Body of pancreas (tissue), 4 donors: ENCODE data around the gene RFT1. TPM values are rescaled to one million over a fixed set of nuclear protein-coding genes. Genes with fewer than 3 reads are reported as not detected.

Experiments
- ATAC-seq: fragments of 150-250 bp; one replicate; pipeline ENCODE4 v1.9.1; 2016
- DNase-seq, 4 donors: peaks; one replicate each; pipeline ENCODE4 v3.0.0-alpha.2; 2019
- H3K27ac ChIP-seq, 4 donors: fragments of 200-600 bp; sonication (generic); 1 replicate in 3 of 4; 2 replicates in 1 of 4; pipeline versions ENCODE4 v1.5.1 to v1.6.1; 2016 to 2019; ENCODE audit warnings: mild to moderate bottlenecking in 1 of 4, mixed read lengths in 1 of 4, moderate library complexity in 1 of 4
- H3K27me3 ChIP-seq, 2 donors: fragments of 200-600 bp; sonication (generic); one replicate each; pipeline ENCODE4 v1.6.0; 2016; ENCODE audit warnings: mild to moderate bottlenecking in 1 of 2
- H3K36me3 ChIP-seq, 2 donors: fragments of 200-600 bp; sonication (generic); replicated peaks in 1 of 2; 2 replicates each; pipeline ENCODE4 v1.5.1; 2016; ENCODE audit warnings: low read depth in 2 of 2; ENCODE audit not compliant: insufficient read depth in 1 of 2
- H3K4me1 ChIP-seq: fragments of 200-600 bp; sonication (generic); one replicate; pipeline ENCODE4 v1.6.0; 2016
- H3K4me3 ChIP-seq, 2 donors: fragments of 200-600 bp; sonication (generic); 1 replicate in 1 of 2; 2 replicates in 1 of 2; pipeline ENCODE4 v1.5.1; 2016 to 2019
- H3K9me3 ChIP-seq, 3 donors: fragments of 200-600 bp; sonication (generic); 1 replicate in 2 of 3; 2 replicates in 1 of 3; pipeline ENCODE4 v1.5.1; 2016
- CTCF ChIP-seq, 7 experiments: fragments of 450-650 bp in 4 of 7; fragments of 200-600 bp in 3 of 7; sonication (generic) in 3 of 7; IDR thresholded peaks; one replicate each; pipeline ENCODE4 v1.5.1; 2016 to 2019; ENCODE audit warnings: antibody characterized with exemption in 7 of 7
- POLR2A ChIP-seq, 3 donors: fragments of 450-650 bp; IDR thresholded peaks; one replicate each; pipeline ENCODE4 v1.6.1; 2016; ENCODE audit warnings: antibody characterized with exemption in 3 of 3, mild to moderate bottlenecking in 2 of 3
- WGBS, 2 donors: methylation state at CpG; one replicate each; pipeline ENCODE4 v1.1.5; 2017; 5-methylcytosine and 5-hydroxymethylcytosine counted together
- intact Hi-C: fragments of 100-400 bp; cut with DNase I; formaldehyde crosslinking; loops from one replicate; pipeline ENCODE4 v1.15.1; 2023
- total RNA-seq, 2 donors: library from RNA; depleted of rRNA; stranded (reverse); fragments of >200 nt; gene quantifications; one replicate each; pipeline ENCODE4 v1.1.0, GENCODE V29; 2016

Gene RFT1
- total RNA-seq, 2 donors from 2014 or later = 10.6 to 19.8 TPM

GRCh38 chr3:53085476-53085875 is 44.8 kb downstream of the RFT1 start:
- no peak for ATAC-seq
- TF ChIP-seq CTCF (IDR thresholded peaks at IDR 0.05) = no peak
- no peak for TF ChIP-seq POLR2A (IDR thresholded peaks at IDR 0.05)
- WGBS, 2 donors = 76 to 81% methylated on average over 10 of the region's 10 CpGs
- H3K36me3 ChIP-seq = no peaks in the 10 kb centered on the region
- H3K27ac ChIP-seq = peak overlapping the region in 2 of 4 donors; percentile 57 to 60
- H3K9me3 ChIP-seq = no peaks in the 10 kb centered on the region
- H3K27me3 ChIP-seq = no peaks in the 10 kb centered on the region
- DNase-seq = no peak
- intact Hi-C loops = no loop called here
- H3K4me3 ChIP-seq = no peak overlapping the region
- peaks cover 36% of the 10 kb centered on the region for H3K4me1 ChIP-seq

- peak in 3 of 4 donors; percentile 49 for DNase-seq
- TF ChIP-seq CTCF (IDR thresholded peaks at IDR 0.05) = no peak
- no peak for TF ChIP-seq POLR2A (IDR thresholded peaks at IDR 0.05)
- 43 to 60% methylated on average over 11 to 12 of the region's 12 CpGs for WGBS, 2 donors
- H3K4me1 ChIP-seq = peaks cover 27% of the 10 kb centered on the region
- peak overlapping the region in 3 of 4 donors; percentile 50 to 60 (median 57) for H3K27ac ChIP-seq
- H3K27me3 ChIP-seq = no peaks in the 10 kb centered on the region
- H3K36me3 ChIP-seq = no peaks in the 10 kb centered on the region
- ATAC-seq = peak; percentile 54
- no peaks in the 10 kb centered on the region for H3K9me3 ChIP-seq
- intact Hi-C loops = no loop called here
- H3K4me3 ChIP-seq = no peak overlapping the region
Observed at GRCh38 chr3:53084310-53085001, 45.8 kb downstream of the RFT1 start.

- WGBS, 2 donors = 19 to 21% methylated on average over 3 of the region's 3 CpGs
- Histone ChIP-seq H3K27ac (peak overlapping the region in 3 of 4 donors; percentile 50 to 60 (median 57)), H3K9me3 (no peaks in the 10 kb centered on the region), H3K4me3 (no peak overlapping the region), H3K27me3 (no peaks in the 10 kb centered on the region), H3K4me1 (peaks cover 22% of the 10 kb centered on the region), H3K36me3 (no peaks in the 10 kb centered on the region)
- intact Hi-C loops = no loop called here
- DNase-seq (no peak), ATAC-seq (peak; percentile 22)
- no peak for TF ChIP-seq POLR2A (IDR thresholded peaks at IDR 0.05)
- TF ChIP-seq CTCF (IDR thresholded peaks at IDR 0.05) = no peak
Observed at GRCh38 chr3:53083949-53084309, 46.3 kb downstream of the RFT1 start.

GRCh38 chr3:53083521-53083920 is 46.7 kb downstream of the RFT1 start:
- Histone ChIP-seq H3K4me1 (peaks cover 22% of the 10 kb centered on the region), H3K27ac (peak overlapping the region in 2 of 4 donors; percentile 50 to 60)
- ATAC-seq = no peak

More at GRCh38 chr3:53083521-53083920, 46.7 kb downstream of the RFT1 start:
- no peaks in the 10 kb centered on the region for H3K9me3 ChIP-seq
- 55 to 60% methylated on average over 7 to 8 of the region's 8 CpGs for WGBS, 2 donors
- TF ChIP-seq CTCF (IDR thresholded peaks at IDR 0.05) (no peak), POLR2A (IDR thresholded peaks at IDR 0.05) (no peak)
- H3K27me3 ChIP-seq = no peaks in the 10 kb centered on the region
- no peak overlapping the region for H3K4me3 ChIP-seq
- H3K36me3 ChIP-seq = no peaks in the 10 kb centered on the region
- intact Hi-C loops = no loop called here
- peak in 3 of 4 donors; percentile 30 to 52 (median 40) for DNase-seq
